Measurements from ENCODE around the gene MAST2.

The MAST2 gene

DNA sequence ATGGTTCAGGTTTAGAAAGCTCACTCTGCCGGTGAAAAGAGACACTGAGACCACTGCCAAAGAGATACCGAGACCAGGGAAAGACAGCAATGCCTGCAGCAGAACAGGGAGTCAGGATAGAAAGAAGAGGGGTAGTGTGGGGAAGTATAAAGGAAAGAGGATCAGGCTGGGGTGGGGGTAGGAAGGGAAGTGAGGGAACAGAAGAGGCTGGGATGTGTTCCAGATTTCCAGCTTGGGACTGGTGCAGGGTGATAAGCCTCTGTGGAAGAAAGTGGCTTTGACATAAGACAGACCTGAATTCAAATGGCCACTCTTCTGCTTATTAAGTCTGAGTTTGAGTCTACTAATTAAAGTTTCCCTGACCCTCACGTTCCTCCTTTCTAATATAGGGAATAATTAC is 223.1 kb downstream of the MAST2 start:
- DNase-seq (ENCODE audit: low read depth, low spot score), result no peak
- TF ChIP-seq YY1 (IDR thresholded peaks at IDR 0.05; ENCODE audit: insufficient read depth, insufficient read length), result no peak
- no peak for TF ChIP-seq ZNF274 (IDR thresholded peaks at IDR 0.05; ENCODE audit: low read depth, low read length)
- no peak for TF ChIP-seq SUZ12 (IDR thresholded peaks at IDR 0.05; ENCODE audit: extremely low read depth, insufficient read depth, insufficient read length)
- H3K4me1 ChIP-seq (ENCODE audit: insufficient read depth, insufficient read length), result no peaks in the 10 kb centered on the region
- no peak overlapping the region for H3K9ac ChIP-seq (ENCODE audit: insufficient read length, low read depth)
- H3K4me3 ChIP-seq (ENCODE audit: insufficient read length, low read depth), result no peak overlapping the region
- H3K27me3 ChIP-seq (ENCODE audit: insufficient read depth, insufficient read length), result no peaks in the 10 kb centered on the region
- peaks cover 16% of the 10 kb centered on the region; the same call in 1 of the 2 replicates for H3K9me3 ChIP-seq (ENCODE audit: insufficient read depth, low read length)
- H3K36me3 ChIP-seq (ENCODE audit: insufficient read depth, insufficient read length, low read length), result peaks cover 90% of the 10 kb centered on the region

DNA sequence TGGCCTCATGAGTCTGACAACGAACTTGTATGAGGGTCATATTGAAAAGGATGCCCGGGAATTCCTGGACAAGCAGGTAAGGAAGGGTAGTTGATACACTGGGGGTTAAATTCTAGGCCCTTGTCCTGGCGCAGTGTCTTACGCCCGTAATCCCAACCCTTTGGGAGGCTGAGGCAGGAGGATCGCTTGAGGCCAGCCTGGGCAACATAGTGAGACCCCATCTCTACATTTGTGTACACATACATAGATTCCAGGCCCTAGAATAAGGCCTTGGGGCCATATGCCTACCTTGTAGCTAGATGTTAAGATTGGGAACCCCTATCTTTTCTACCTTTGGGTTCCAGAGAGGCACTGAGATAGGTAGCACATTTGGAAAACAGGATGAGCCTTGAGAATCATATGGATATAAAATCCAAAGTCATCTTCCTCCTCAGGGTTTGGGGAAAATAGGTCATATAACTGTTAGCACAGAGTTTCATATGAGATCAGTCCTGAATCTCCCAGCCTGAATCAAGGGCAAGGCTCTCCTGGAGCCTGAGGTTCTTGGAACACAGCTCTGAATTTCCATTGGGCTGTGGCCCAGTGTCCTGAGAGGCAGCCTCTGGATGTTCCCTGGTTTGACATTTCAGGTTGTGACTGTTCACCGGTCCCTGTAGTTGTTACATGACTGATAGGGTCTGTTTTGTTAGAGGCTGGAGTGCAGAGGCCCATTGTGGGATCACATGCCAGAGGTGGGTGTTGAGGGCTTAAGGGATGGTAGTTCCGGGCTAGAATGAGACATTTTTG is 224.6 kb downstream of the MAST2 start:
- Histone ChIP-seq H3K27me3 (ENCODE audit: insufficient read depth, insufficient read length) (no peaks in the 10 kb centered on the region), H3K4me1 (ENCODE audit: insufficient read depth, insufficient read length) (no peaks in the 10 kb centered on the region), H3K36me3 (ENCODE audit: insufficient read depth, insufficient read length, low read length) (peaks cover 87% of the 10 kb centered on the region), H3K9ac (ENCODE audit: insufficient read length, low read depth) (no peak overlapping the region), H3K9me3 (ENCODE audit: insufficient read depth, low read length) (peaks cover 16% of the 10 kb centered on the region; the same call in 1 of the 2 replicates), H3K4me3 (ENCODE audit: insufficient read length, low read depth) (no peak overlapping the region)
- TF ChIP-seq YY1 (IDR thresholded peaks at IDR 0.05; ENCODE audit: insufficient read depth, insufficient read length), result no peak
- no peak for TF ChIP-seq ZNF274 (IDR thresholded peaks at IDR 0.05; ENCODE audit: low read depth, low read length)
- TF ChIP-seq SUZ12 (IDR thresholded peaks at IDR 0.05; ENCODE audit: extremely low read depth, insufficient read depth, insufficient read length), result no peak
- DNase-seq (ENCODE audit: low read depth, low spot score), result no peak

- no peak for DNase-seq (ENCODE audit: low read depth, low spot score)
- H3K4me1 ChIP-seq (ENCODE audit: insufficient read depth, insufficient read length), result no peaks in the 10 kb centered on the region
- H3K36me3 ChIP-seq (ENCODE audit: insufficient read depth, insufficient read length, low read length), result peaks cover 90% of the 10 kb centered on the region
- TF ChIP-seq YY1 (IDR thresholded peaks at IDR 0.05; ENCODE audit: insufficient read depth, insufficient read length) (no peak), SUZ12 (IDR thresholded peaks at IDR 0.05; ENCODE audit: extremely low read depth, insufficient read depth, insufficient read length) (no peak), ZNF274 (IDR thresholded peaks at IDR 0.05; ENCODE audit: low read depth, low read length) (no peak)
- H3K27me3 ChIP-seq (ENCODE audit: insufficient read depth, insufficient read length), result no peaks in the 10 kb centered on the region
- H3K9ac ChIP-seq (ENCODE audit: insufficient read length, low read depth), result no peak overlapping the region
- H3K9me3 ChIP-seq (ENCODE audit: insufficient read depth, low read length), result no peaks in the 10 kb centered on the region
- H3K4me3 ChIP-seq (ENCODE audit: insufficient read length, low read depth), result no peak overlapping the region
Observed at GRCh38 chr1:46030074-46030870, 226.9 kb downstream of the MAST2 start.

GRCh38 chr1:46030876-46031660 is 227.7 kb downstream of the MAST2 start:
- H3K36me3 ChIP-seq (ENCODE audit: insufficient read depth, insufficient read length, low read length), result peaks cover 90% of the 10 kb centered on the region
- no peaks in the 10 kb centered on the region for H3K27me3 ChIP-seq (ENCODE audit: insufficient read depth, insufficient read length)
- no peak overlapping the region for H3K9ac ChIP-seq (ENCODE audit: insufficient read length, low read depth)
- H3K4me1 ChIP-seq (ENCODE audit: insufficient read depth, insufficient read length), result no peaks in the 10 kb centered on the region
- no peak overlapping the region for H3K4me3 ChIP-seq (ENCODE audit: insufficient read length, low read depth)
- no peaks in the 10 kb centered on the region for H3K9me3 ChIP-seq (ENCODE audit: insufficient read depth, low read length)
- no peak for DNase-seq (ENCODE audit: low read depth, low spot score)
- no peak for TF ChIP-seq SUZ12 (IDR thresholded peaks at IDR 0.05; ENCODE audit: extremely low read depth, insufficient read depth, insufficient read length)
- no peak for TF ChIP-seq YY1 (IDR thresholded peaks at IDR 0.05; ENCODE audit: insufficient read depth, insufficient read length)
- TF ChIP-seq ZNF274 (IDR thresholded peaks at IDR 0.05; ENCODE audit: low read depth, low read length), result no peak

DNA sequence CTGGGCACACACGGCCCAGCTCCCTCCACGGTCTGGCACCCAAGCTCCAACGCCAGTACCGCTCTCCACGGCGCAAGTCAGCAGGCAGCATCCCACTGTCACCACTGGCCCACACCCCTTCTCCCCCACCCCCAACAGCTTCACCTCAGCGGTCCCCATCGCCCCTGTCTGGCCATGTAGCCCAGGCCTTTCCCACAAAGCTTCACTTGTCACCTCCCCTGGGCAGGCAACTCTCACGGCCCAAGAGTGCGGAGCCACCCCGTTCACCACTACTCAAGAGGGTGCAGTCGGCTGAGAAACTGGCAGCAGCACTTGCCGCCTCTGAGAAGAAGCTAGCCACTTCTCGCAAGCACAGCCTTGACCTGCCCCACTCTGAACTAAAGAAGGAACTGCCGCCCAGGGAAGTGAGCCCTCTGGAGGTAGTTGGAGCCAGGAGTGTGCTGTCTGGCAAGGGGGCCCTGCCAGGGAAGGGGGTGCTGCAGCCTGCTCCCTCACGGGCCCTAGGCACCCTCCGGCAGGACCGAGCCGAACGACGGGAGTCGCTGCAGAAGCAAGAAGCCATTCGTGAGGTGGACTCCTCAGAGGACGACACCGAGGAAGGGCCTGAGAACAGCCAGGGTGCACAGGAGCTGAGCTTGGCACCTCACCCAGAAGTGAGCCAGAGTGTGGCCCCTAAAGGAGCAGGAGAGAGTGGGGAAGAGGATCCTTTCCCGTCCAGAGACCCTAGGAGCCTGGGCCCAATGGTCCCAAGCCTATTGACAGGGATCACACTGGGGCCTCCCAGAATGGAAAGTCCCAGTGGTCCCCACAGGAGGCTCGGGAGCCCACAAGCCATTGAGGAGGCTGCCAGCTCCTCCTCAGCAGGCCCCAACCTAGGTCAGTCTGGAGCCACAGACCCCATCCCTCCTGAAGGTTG is 231.4 kb downstream of the MAST2 start:
- Histone ChIP-seq H3K9ac (ENCODE audit: insufficient read length, low read depth) (no peak overlapping the region), H3K9me3 (ENCODE audit: insufficient read depth, low read length) (no peaks in the 10 kb centered on the region), H3K27me3 (ENCODE audit: insufficient read depth, insufficient read length) (no peaks in the 10 kb centered on the region), H3K36me3 (ENCODE audit: insufficient read depth, insufficient read length, low read length) (peaks cover 60% of the 10 kb centered on the region), H3K4me3 (ENCODE audit: insufficient read length, low read depth) (no peak overlapping the region), H3K4me1 (ENCODE audit: insufficient read depth, insufficient read length) (peaks cover 2% of the 10 kb centered on the region)
- no peak for DNase-seq (ENCODE audit: low read depth, low spot score)
- TF ChIP-seq SUZ12 (IDR thresholded peaks at IDR 0.05; ENCODE audit: extremely low read depth, insufficient read depth, insufficient read length) (no peak), ZNF274 (IDR thresholded peaks at IDR 0.05; ENCODE audit: low read depth, low read length) (no peak), YY1 (IDR thresholded peaks at IDR 0.05; ENCODE audit: insufficient read depth, insufficient read length) (no peak)

All from NT2/D1 (cell line).